ENCODE results near the gene LZTS3. TPM values are rescaled to one million over a fixed set of nuclear protein-coding genes. Genes with fewer than 3 reads are reported as not detected.
"Not testable (repeated sequence)": the region's sequence is repeated elsewhere in the genome, so short reads cannot be mapped to it uniquely, and the experiment has no call there.

Gene LZTS3
- total RNA-seq, 2 donors from 2014 or later, result 26.8 to 27.7 TPM

DNA sequence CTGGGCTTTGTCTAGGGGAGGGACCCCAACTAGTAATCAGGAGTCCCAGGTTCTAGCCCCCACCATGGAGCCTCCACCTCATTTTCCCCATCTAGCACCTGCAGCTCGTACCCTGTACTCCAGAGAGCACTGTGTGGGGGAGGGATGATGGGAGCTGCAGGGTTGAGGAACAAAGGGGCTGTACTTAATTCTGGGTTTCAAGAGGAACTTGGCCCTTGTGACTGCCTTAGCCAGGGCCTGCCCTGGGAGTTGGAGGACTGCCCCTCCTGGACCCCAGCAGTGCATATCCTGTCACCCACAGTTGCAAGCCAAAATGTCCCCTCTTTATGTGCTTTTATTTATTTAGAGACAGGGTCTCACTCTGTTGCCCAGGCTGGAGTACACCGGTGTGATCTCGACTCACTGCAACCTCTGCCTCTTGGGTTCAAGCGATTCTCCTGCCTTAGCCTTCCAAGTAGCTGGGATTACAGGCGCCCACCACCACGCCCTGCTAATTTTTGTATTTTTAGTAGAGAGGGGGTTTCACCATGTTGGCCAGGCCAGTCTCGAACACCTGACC, 42.1 kb upstream of the LZTS3 start:
- H3K9me3 Mint-ChIP-seq; H3K27ac ChIP-seq (ENCODE audit: low read depth, low read length); H3K4me1 ChIP-seq (ENCODE audit: control insufficient read depth, insufficient read depth, low read length); H3K4me3 ChIP-seq (ENCODE audit: low read length); H3K27ac Mint-ChIP-seq; DNase-seq; H3K9me3 ChIP-seq (ENCODE audit: control insufficient read depth, low read length); H3K27me3 ChIP-seq (ENCODE audit: control insufficient read depth, insufficient read depth, low read length, poor library complexity, severe bottlenecking); H3K27me3 Mint-ChIP-seq (ENCODE audit: insufficient read depth); H3K4me1 Mint-ChIP-seq; H3K4me3 Mint-ChIP-seq; H3K9ac ChIP-seq (ENCODE audit: extremely low read depth, low read length, poor library complexity, severe bottlenecking): not testable (repeated sequence)
- H3K36me3 ChIP-seq (ENCODE audit: control insufficient read depth, insufficient read depth, low read length), result peaks cover 38% of the 10 kb centered on the region
- WGBS, 2 experiments (ENCODE audit: insufficient coverage in 1 of 2, insufficient read length in 1 of 2), result 95 to 99% methylated on average over 6 to 7 of the region's 7 CpGs
- H3K36me3 Mint-ChIP-seq (ENCODE audit: low read depth), result peaks cover 35% of the 10 kb centered on the region

DNA sequence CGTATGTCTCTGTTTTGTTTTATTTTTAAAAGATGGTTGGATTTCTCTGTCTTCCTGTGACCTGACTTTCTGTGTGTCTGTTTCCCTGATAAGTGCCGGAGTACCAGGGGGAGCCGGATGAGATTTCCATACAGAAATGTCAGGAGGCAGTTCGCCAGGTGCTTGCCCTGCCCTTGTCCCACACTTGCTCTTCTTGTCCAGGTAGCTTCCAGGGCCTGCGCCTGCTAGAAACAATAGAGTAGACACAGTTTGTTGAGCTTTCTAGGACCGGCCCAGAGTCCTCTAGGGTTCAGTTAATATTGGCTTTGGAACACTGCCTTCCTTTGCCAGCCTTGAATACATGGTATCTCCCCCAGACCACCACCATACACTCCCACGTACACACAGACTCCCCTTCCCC, 39.9 kb upstream of the LZTS3 start:
- TF ChIP-seq, protein P1, sequence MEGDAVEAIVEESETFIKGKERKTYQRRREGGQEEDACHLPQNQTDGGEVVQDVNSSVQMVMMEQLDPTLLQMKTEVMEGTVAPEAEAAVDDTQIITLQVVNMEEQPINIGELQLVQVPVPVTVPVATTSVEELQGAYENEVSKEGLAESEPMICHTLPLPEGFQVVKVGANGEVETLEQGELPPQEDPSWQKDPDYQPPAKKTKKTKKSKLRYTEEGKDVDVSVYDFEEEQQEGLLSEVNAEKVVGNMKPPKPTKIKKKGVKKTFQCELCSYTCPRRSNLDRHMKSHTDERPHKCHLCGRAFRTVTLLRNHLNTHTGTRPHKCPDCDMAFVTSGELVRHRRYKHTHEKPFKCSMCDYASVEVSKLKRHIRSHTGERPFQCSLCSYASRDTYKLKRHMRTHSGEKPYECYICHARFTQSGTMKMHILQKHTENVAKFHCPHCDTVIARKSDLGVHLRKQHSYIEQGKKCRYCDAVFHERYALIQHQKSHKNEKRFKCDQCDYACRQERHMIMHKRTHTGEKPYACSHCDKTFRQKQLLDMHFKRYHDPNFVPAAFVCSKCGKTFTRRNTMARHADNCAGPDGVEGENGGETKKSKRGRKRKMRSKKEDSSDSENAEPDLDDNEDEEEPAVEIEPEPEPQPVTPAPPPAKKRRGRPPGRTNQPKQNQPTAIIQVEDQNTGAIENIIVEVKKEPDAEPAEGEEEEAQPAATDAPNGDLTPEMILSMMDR (conservative IDR thresholded peaks at IDR 0.05), result no peak
- Mint-ChIP-seq H3K9me3 (no peaks in the 10 kb centered on the region), H3K4me3 (no peak overlapping the region), H3K4me1 (peaks cover 4% of the 10 kb centered on the region), H3K27me3 (ENCODE audit: insufficient read depth) (no peaks in the 10 kb centered on the region), H3K36me3 (ENCODE audit: low read depth) (peaks cover 25% of the 10 kb centered on the region), H3K27ac (no peak overlapping the region)
- no peak for DNase-seq
- Histone ChIP-seq H3K9ac (ENCODE audit: extremely low read depth, low read length, poor library complexity, severe bottlenecking) (no peak overlapping the region), H3K27me3 (ENCODE audit: control insufficient read depth, insufficient read depth, low read length, poor library complexity, severe bottlenecking) (no peaks in the 10 kb centered on the region), H3K27ac (ENCODE audit: low read depth, low read length) (no peak overlapping the region), H3K4me3 (ENCODE audit: low read length) (no peak overlapping the region), H3K9me3 (ENCODE audit: control insufficient read depth, low read length) (no peaks in the 10 kb centered on the region), H3K4me1 (ENCODE audit: control insufficient read depth, insufficient read depth, low read length) (no peaks in the 10 kb centered on the region), H3K36me3 (ENCODE audit: control insufficient read depth, insufficient read depth, low read length) (peaks cover 25% of the 10 kb centered on the region)
- 91 to 94% methylated on average over 4 to 7 of the region's 7 CpGs for WGBS, 2 experiments (ENCODE audit: insufficient coverage in 1 of 2, insufficient read length in 1 of 2)

DNA sequence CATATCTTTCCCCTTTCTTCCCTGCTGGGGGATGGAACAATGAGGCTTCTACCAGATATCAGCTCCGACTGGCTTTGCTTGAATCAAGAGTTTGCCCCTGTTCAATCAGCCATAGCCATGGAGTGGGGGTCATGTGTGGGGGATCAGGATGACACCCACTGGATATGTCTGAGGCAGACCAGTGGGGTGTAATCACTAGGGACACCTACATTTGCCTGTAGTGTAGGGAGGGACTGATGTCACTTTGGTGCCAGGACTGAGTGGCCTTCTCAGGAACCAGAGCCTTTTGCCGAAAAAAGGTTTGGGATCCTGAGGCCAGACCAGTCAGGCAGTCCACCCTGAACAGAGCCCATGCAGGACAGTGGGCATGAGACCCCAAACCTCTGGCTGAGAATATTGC, 37.0 kb upstream of the LZTS3 start:
- WGBS, 2 experiments (ENCODE audit: insufficient coverage in 1 of 2, insufficient read length in 1 of 2), result 80 to 100% methylated on average over 1 to 2 of the region's 2 CpGs
- Mint-ChIP-seq H3K27ac (no peak overlapping the region), H3K36me3 (ENCODE audit: low read depth) (peaks cover 19% of the 10 kb centered on the region), H3K4me3 (peak overlapping the region; percentile 79), H3K4me1 (peaks cover 4% of the 10 kb centered on the region), H3K27me3 (ENCODE audit: insufficient read depth) (no peaks in the 10 kb centered on the region), H3K9me3 (no peaks in the 10 kb centered on the region)
- Histone ChIP-seq H3K4me1 (ENCODE audit: control insufficient read depth, insufficient read depth, low read length) (no peaks in the 10 kb centered on the region), H3K4me3 (ENCODE audit: low read length) (peak overlapping the region; percentile 97), H3K36me3 (ENCODE audit: control insufficient read depth, insufficient read depth, low read length) (peaks cover 18% of the 10 kb centered on the region), H3K9me3 (ENCODE audit: control insufficient read depth, low read length) (no peaks in the 10 kb centered on the region), H3K27me3 (ENCODE audit: control insufficient read depth, insufficient read depth, low read length, poor library complexity, severe bottlenecking) (no peaks in the 10 kb centered on the region), H3K27ac (ENCODE audit: low read depth, low read length) (no peak overlapping the region), H3K9ac (ENCODE audit: extremely low read depth, low read length, poor library complexity, severe bottlenecking) (peak overlapping the region; percentile 72)
- DNase-seq, result no peak
- TF ChIP-seq, protein P1 (conservative IDR thresholded peaks at IDR 0.05), result no peak

DNA sequence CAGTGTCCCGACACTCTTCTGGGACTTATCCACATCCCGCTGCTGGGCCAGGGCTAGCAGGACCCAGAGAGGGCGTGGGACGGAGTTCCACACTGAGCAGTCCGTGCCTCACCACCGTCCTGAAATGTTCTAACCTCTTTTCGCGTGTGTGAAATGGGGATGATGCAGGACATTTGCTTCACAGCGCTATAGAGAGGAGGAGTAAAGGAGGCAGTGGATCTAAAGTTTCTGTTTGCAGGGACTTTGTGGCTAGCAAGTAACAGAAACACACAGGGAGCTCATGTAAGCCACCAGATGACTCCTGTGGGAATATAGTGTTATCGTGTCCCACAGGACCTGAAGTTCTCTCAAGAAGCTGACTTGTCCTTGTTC, 36.6 kb upstream of the LZTS3 start:
- H3K4me1 ChIP-seq (ENCODE audit: control insufficient read depth, insufficient read depth, low read length), result no peaks in the 10 kb centered on the region
- Mint-ChIP-seq H3K27me3 (ENCODE audit: insufficient read depth) (no peaks in the 10 kb centered on the region), H3K4me3 (peak overlapping the region; percentile 79), H3K9me3 (no peaks in the 10 kb centered on the region), H3K27ac (peak overlapping the region; percentile 96), H3K36me3 (ENCODE audit: low read depth) (peaks cover 15% of the 10 kb centered on the region), H3K4me1 (peaks cover 4% of the 10 kb centered on the region)
- TF ChIP-seq, protein P1 (conservative IDR thresholded peaks at IDR 0.05), result no peak
- peak overlapping the region; percentile 97 for H3K4me3 ChIP-seq (ENCODE audit: low read length)
- H3K27me3 ChIP-seq (ENCODE audit: control insufficient read depth, insufficient read depth, low read length, poor library complexity, severe bottlenecking), result no peaks in the 10 kb centered on the region
- no peak overlapping the region for H3K27ac ChIP-seq (ENCODE audit: low read depth, low read length)
- DNase-seq, result no peak
- peaks cover 14% of the 10 kb centered on the region for H3K36me3 ChIP-seq (ENCODE audit: control insufficient read depth, insufficient read depth, low read length)
- WGBS, 2 experiments (ENCODE audit: insufficient coverage in 1 of 2, insufficient read length in 1 of 2), result 8 to 9% methylated on average over 8 to 10 of the region's 10 CpGs
- peak overlapping the region; percentile 72 for H3K9ac ChIP-seq (ENCODE audit: extremely low read depth, low read length, poor library complexity, severe bottlenecking)
- H3K9me3 ChIP-seq (ENCODE audit: control insufficient read depth, low read length), result no peaks in the 10 kb centered on the region
